ENCODE data around the gene TM9SF3.

TM9SF3 gene

DNA sequence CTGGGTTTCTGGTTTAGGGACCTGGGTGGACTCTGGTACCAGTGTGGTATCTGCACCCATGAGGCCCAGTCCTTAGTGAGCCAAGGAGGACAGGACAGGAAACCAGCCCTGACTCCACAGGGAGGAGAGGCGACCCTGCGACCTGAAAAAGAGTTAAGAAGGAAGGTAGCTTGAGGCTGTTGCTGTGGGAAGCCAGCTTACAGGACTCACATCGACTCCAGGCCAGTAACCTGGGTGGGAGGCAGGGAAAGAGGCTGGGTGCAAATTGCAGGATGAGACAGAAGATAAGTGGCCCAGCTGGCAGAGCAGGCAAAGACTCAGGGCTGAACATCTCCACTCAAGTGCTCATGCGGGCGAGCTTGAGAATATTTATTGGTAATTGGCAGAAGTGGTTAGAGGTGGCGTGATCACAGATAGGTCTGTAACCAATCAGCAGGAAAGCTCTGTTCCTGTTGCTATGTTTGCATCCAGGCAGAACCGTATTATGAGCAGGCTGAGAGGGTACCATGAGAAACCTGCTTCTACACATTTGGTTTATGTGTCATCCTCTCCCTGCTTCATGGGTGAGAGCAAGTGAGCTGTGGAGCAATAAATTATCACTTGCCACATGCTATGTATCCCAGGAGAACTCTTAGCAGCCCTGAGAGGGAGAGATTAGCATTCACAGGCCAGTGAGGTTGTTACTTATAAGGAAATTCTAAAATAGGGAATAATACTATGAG lies 84.1 kb downstream of the TM9SF3 start:
- DNase-seq (ENCODE audit: insufficient read length, low spot score) (no peak), FAIRE-seq (no peak)
- TF ChIP-seq PAX5 (IDR thresholded peaks at IDR 0.05; ENCODE audit: insufficient read depth, low read length, severe bottlenecking) (no peak), TAF1 (IDR thresholded peaks at IDR 0.05; ENCODE audit: low read depth, low read length) (no peak), POLR2AphosphoS5 (IDR thresholded peaks at IDR 0.05; ENCODE audit: low read depth, low read length) (no peak), POU2F2 (IDR thresholded peaks at IDR 0.05; ENCODE audit: low read depth, low read length) (no peak), POLR2A (IDR thresholded peaks at IDR 0.05; ENCODE audit: low read depth, low read length) (no peak), SPI1 (IDR thresholded peaks at IDR 0.05; ENCODE audit: low read depth, low read length) (no peak)

GRCh38 chr10:96501985-96502384 lies 84.8 kb downstream of the TM9SF3 start:
- FAIRE-seq: no peak

DNA sequence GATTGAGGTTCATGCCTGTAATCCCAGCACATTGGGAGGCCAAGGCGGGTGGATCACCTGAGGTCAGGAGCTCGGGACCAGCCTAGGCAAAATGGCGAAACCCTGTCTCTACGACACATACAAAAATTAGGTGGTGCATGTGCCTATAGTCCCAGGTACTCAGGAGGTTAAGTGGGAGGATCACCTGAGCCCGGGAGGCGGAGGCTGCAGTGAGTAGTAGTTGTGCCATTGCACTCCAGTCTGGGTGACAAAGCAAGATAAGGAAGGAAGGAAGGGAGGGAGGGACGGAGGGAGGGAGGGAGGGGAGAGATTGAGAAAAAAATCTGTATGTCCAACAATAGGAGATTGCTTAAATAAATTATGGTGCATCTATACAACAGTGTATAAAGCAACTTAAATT lies 86.3 kb downstream of the TM9SF3 start:
- DNase-seq (ENCODE audit: insufficient read length, low spot score) (no peak), FAIRE-seq (no peak)
- TF ChIP-seq SPI1 (IDR thresholded peaks at IDR 0.05; ENCODE audit: low read depth, low read length) (no peak), POU2F2 (IDR thresholded peaks at IDR 0.05; ENCODE audit: low read depth, low read length) (no peak), POLR2AphosphoS5 (IDR thresholded peaks at IDR 0.05; ENCODE audit: low read depth, low read length) (no peak), POLR2A (IDR thresholded peaks at IDR 0.05; ENCODE audit: low read depth, low read length) (no peak), PAX5 (IDR thresholded peaks at IDR 0.05; ENCODE audit: insufficient read depth, low read length, severe bottlenecking) (no peak), TAF1 (IDR thresholded peaks at IDR 0.05; ENCODE audit: low read depth, low read length) (no peak)

More at GRCh38 chr10:96501985-96502384, 84.8 kb downstream of the TM9SF3 start:
- DNase-seq (ENCODE audit: insufficient read length, low spot score): no peak
- TF ChIP-seq POLR2AphosphoS5 (IDR thresholded peaks at IDR 0.05; ENCODE audit: low read depth, low read length): no peak
- no peak for TF ChIP-seq POLR2A (IDR thresholded peaks at IDR 0.05; ENCODE audit: low read depth, low read length)
- no peak for TF ChIP-seq SPI1 (IDR thresholded peaks at IDR 0.05; ENCODE audit: low read depth, low read length)
- no peak for TF ChIP-seq PAX5 (IDR thresholded peaks at IDR 0.05; ENCODE audit: insufficient read depth, low read length, severe bottlenecking)
- no peak for TF ChIP-seq TAF1 (IDR thresholded peaks at IDR 0.05; ENCODE audit: low read depth, low read length)
- no peak for TF ChIP-seq POU2F2 (IDR thresholded peaks at IDR 0.05; ENCODE audit: low read depth, low read length)

GRCh38 chr10:96500050-96500449 lies 86.8 kb downstream of the TM9SF3 start:
- no peak for FAIRE-seq

GRCh38 chr10:96497391-96497790 lies 89.4 kb downstream of the TM9SF3 start:
- DNase-seq (ENCODE audit: insufficient read length, low spot score) (no peak), FAIRE-seq (no peak)
- TF ChIP-seq SPI1 (IDR thresholded peaks at IDR 0.05; ENCODE audit: low read depth, low read length) (no peak), TAF1 (IDR thresholded peaks at IDR 0.05; ENCODE audit: low read depth, low read length) (no peak), POU2F2 (IDR thresholded peaks at IDR 0.05; ENCODE audit: low read depth, low read length) (no peak), POLR2AphosphoS5 (IDR thresholded peaks at IDR 0.05; ENCODE audit: low read depth, low read length) (no peak), PAX5 (IDR thresholded peaks at IDR 0.05; ENCODE audit: insufficient read depth, low read length, severe bottlenecking) (no peak)

More at GRCh38 chr10:96500050-96500449, 86.8 kb downstream of the TM9SF3 start:
- no peak for TF ChIP-seq POU2F2 (IDR thresholded peaks at IDR 0.05; ENCODE audit: low read depth, low read length)
- TF ChIP-seq TAF1 (IDR thresholded peaks at IDR 0.05; ENCODE audit: low read depth, low read length): no peak
- no peak for TF ChIP-seq SPI1 (IDR thresholded peaks at IDR 0.05; ENCODE audit: low read depth, low read length)
- no peak for TF ChIP-seq PAX5 (IDR thresholded peaks at IDR 0.05; ENCODE audit: insufficient read depth, low read length, severe bottlenecking)
- TF ChIP-seq POLR2AphosphoS5 (IDR thresholded peaks at IDR 0.05; ENCODE audit: low read depth, low read length): no peak
- no peak for TF ChIP-seq POLR2A (IDR thresholded peaks at IDR 0.05; ENCODE audit: low read depth, low read length)
- no peak for DNase-seq (ENCODE audit: insufficient read length, low spot score)

- TF ChIP-seq SPI1 (IDR thresholded peaks at IDR 0.05; ENCODE audit: low read depth, low read length): no peak
- no peak for TF ChIP-seq POLR2A (IDR thresholded peaks at IDR 0.05; ENCODE audit: low read depth, low read length)
- FAIRE-seq (no peak), DNase-seq (ENCODE audit: insufficient read length, low spot score) (no peak)
Observed at GRCh38 chr10:96496281-96496925, 90.4 kb downstream of the TM9SF3 start.

GRCh38 chr10:96495544-96495943 lies 91.3 kb downstream of the TM9SF3 start:
- TF ChIP-seq TAF1 (IDR thresholded peaks at IDR 0.05; ENCODE audit: low read depth, low read length): no peak
- no peak for TF ChIP-seq SPI1 (IDR thresholded peaks at IDR 0.05; ENCODE audit: low read depth, low read length)
- no peak for TF ChIP-seq POLR2AphosphoS5 (IDR thresholded peaks at IDR 0.05; ENCODE audit: low read depth, low read length)
- TF ChIP-seq POLR2A (IDR thresholded peaks at IDR 0.05; ENCODE audit: low read depth, low read length): no peak
- no peak for TF ChIP-seq POU2F2 (IDR thresholded peaks at IDR 0.05; ENCODE audit: low read depth, low read length)
- TF ChIP-seq PAX5 (IDR thresholded peaks at IDR 0.05; ENCODE audit: insufficient read depth, low read length, severe bottlenecking): no peak
- FAIRE-seq (no peak), DNase-seq (ENCODE audit: insufficient read length, low spot score) (no peak)

DNA sequence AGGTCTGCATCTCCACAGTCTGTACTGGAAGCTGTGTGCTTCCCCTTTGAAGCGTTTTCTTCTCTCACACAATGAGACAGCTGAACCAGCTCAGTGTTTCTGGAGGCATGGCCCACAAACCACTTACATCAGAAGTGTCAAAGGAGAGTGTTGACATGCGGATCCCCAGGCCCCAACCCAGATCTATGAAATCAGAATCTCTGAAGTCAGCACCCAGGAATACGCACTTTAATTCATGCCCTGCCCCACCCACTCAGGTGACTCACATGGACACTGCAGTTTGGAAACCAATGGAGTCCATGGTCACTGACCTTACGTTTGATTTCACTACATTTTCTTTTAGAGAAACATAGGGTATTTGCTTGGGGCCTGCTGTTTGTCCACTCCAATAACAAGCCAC lies 92.1 kb downstream of the TM9SF3 start:
- TF ChIP-seq POLR2AphosphoS5 (IDR thresholded peaks at IDR 0.05; ENCODE audit: low read depth, low read length) (no peak), TAF1 (IDR thresholded peaks at IDR 0.05; ENCODE audit: low read depth, low read length) (no peak), POLR2A (IDR thresholded peaks at IDR 0.05; ENCODE audit: low read depth, low read length) (no peak), PAX5 (IDR thresholded peaks at IDR 0.05; ENCODE audit: insufficient read depth, low read length, severe bottlenecking) (no peak), POU2F2 (IDR thresholded peaks at IDR 0.05; ENCODE audit: low read depth, low read length) (no peak), SPI1 (IDR thresholded peaks at IDR 0.05; ENCODE audit: low read depth, low read length) (no peak)
- DNase-seq (ENCODE audit: insufficient read length, low spot score) (no peak), FAIRE-seq (no peak)

DNA sequence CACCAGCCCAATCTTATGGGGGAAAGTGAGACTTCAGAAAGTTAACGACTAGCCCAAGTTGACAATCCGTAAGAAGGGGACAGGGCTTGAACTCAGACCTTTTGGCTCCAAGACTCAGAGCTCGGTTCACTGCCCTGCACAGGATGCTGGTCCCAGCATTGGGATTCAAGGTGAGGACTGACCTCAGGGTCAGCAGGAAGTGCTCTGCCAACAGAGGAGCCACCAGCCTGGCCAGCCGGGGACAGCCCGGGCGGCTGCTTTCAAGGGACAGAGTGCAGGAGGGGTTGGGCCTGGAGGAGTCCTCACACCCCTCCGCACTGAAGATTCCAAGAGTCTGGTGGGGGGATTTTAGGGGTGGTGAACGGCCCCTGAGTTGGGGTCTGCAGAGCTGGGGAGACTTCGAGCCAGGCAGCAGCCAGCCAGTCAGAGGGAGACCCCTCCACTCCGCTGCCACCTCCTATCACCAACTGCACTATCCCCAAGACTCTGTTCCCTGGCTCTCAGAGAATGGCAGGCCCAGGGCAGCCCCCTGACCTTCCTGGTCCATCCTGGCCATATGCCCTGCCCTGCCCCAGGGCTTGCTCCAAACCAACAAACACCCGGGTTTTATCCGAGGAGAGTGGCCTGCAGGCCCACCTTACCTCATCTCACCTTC lies 92.8 kb downstream of the TM9SF3 start:
- DNase-seq (ENCODE audit: insufficient read length, low spot score): no peak
- no peak for FAIRE-seq
- TF ChIP-seq POLR2AphosphoS5 (IDR thresholded peaks at IDR 0.05; ENCODE audit: low read depth, low read length) (no peak), POU2F2 (IDR thresholded peaks at IDR 0.05; ENCODE audit: low read depth, low read length) (no peak), PAX5 (IDR thresholded peaks at IDR 0.05; ENCODE audit: insufficient read depth, low read length, severe bottlenecking) (no peak), TAF1 (IDR thresholded peaks at IDR 0.05; ENCODE audit: low read depth, low read length) (no peak), SPI1 (IDR thresholded peaks at IDR 0.05; ENCODE audit: low read depth, low read length) (no peak), POLR2A (IDR thresholded peaks at IDR 0.05; ENCODE audit: low read depth, low read length) (no peak)
